Endothelial cell (in vitro differentiated cells): ENCODE measurements around the gene LMOD2. TPM values are rescaled to one million over a fixed set of nuclear protein-coding genes. Genes with fewer than 3 reads are reported as not detected.

ENCODE experiments used
- DNase-seq: peaks from one replicate; pipeline ENCODE4 v3.0.0; 2021; ENCODE audit warnings: low spot score
- H3K27ac Mint-ChIP-seq: one replicate; pipeline ENCODE4 v1.8.0; 2021; ENCODE audit warnings: mixed read lengths, inconsistent platforms; ENCODE audit not compliant: unreplicated experiment
- H3K27me3 Mint-ChIP-seq: one replicate; pipeline ENCODE4 v1.8.0; 2021; ENCODE audit warnings: mild to moderate bottlenecking, moderate library complexity, mixed read lengths, inconsistent platforms; ENCODE audit not compliant: unreplicated experiment
- H3K36me3 Mint-ChIP-seq: one replicate; pipeline ENCODE4 v1.8.0; 2021; ENCODE audit warnings: mild to moderate bottlenecking, low read depth, mixed read lengths, inconsistent platforms; ENCODE audit not compliant: unreplicated experiment
- H3K4me1 Mint-ChIP-seq: one replicate; pipeline ENCODE4 v1.8.0; 2021; ENCODE audit warnings: mild to moderate bottlenecking, mixed read lengths, inconsistent platforms; ENCODE audit not compliant: unreplicated experiment
- H3K4me3 Mint-ChIP-seq: one replicate; pipeline ENCODE4 v1.8.0; 2021; ENCODE audit warnings: mild to moderate bottlenecking, mixed read lengths, inconsistent platforms; ENCODE audit not compliant: unreplicated experiment
- H3K9me3 Mint-ChIP-seq: one replicate; pipeline ENCODE4 v1.8.0; 2021; ENCODE audit warnings: mixed read lengths, inconsistent platforms; ENCODE audit not compliant: unreplicated experiment
- total RNA-seq: library from RNA; stranded (reverse); fragmentation: NEBNext Ultra II Directional; extraction: Animal tissue kit (Norgen Biotek cat#: 25700); gene quantifications from one replicate; pipeline ENCODE4 v1.2.1, GENCODE V29; 2021; ENCODE audit not compliant: unreplicated experiment
- TF ChIP-seq, protein P1 (sequence below): fragments of 200-600 bp; sonication (generic); IDR thresholded peaks from one replicate; pipeline ENCODE4 v1.5.0; 2021; ENCODE audit warnings: antibody characterized with exemption; ENCODE audit not compliant: unreplicated experiment

The LMOD2 gene
- total RNA-seq, 1 donor from 2014 or later, result not detected

DNA sequence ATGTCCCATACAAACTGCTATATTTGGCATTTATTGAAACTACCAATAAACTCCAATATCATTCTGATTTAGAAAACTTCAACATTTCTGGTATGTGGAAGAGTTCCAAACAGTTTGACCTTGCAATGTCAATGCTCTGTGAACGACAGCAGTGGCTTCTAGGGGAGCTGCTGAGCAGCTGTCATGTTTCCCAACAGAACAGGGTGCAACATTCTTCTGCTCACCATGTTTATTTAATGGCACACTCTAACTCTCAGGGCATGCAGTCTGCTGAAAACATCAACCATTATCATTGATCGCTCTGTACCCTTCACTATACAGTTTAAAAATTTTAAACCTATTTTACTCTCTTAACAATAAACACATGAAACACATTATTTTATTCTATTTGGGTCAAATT is 25.9 kb downstream of the LMOD2 start:
- Mint-ChIP-seq H3K4me1 (peaks cover 5% of the 10 kb centered on the region), H3K27me3 (peaks cover 2% of the 10 kb centered on the region), H3K4me3 (no peak overlapping the region), H3K9me3 (no peaks in the 10 kb centered on the region), H3K27ac (no peak overlapping the region), H3K36me3 (peaks cover 11% of the 10 kb centered on the region)
- no peak for DNase-seq
- TF ChIP-seq, protein P1, sequence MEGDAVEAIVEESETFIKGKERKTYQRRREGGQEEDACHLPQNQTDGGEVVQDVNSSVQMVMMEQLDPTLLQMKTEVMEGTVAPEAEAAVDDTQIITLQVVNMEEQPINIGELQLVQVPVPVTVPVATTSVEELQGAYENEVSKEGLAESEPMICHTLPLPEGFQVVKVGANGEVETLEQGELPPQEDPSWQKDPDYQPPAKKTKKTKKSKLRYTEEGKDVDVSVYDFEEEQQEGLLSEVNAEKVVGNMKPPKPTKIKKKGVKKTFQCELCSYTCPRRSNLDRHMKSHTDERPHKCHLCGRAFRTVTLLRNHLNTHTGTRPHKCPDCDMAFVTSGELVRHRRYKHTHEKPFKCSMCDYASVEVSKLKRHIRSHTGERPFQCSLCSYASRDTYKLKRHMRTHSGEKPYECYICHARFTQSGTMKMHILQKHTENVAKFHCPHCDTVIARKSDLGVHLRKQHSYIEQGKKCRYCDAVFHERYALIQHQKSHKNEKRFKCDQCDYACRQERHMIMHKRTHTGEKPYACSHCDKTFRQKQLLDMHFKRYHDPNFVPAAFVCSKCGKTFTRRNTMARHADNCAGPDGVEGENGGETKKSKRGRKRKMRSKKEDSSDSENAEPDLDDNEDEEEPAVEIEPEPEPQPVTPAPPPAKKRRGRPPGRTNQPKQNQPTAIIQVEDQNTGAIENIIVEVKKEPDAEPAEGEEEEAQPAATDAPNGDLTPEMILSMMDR, result no peak

DNA sequence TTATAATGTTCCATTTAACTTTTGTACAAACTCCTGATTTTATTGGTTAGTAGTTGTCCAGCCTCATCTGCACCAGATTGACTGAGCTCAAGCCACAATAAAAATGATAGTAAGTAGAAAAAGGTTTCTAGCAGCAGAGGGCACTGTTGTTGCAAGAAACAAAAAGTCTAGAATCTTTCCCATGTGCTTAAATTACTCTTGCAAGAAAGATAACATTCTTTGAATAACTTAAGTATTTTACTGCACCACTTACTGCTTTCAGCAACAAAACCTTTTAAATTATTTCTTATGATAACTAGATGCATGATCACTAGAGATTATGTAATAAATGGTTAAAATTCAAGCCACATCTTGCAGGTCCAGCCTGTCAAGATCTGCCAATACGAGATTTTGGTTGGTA is 27.0 kb downstream of the LMOD2 start:
- H3K27me3 Mint-ChIP-seq, result peaks cover 2% of the 10 kb centered on the region
- peaks cover 5% of the 10 kb centered on the region for H3K4me1 Mint-ChIP-seq
- peak; percentile 15 for DNase-seq
- H3K36me3 Mint-ChIP-seq, result peaks cover 11% of the 10 kb centered on the region
- H3K9me3 Mint-ChIP-seq, result no peaks in the 10 kb centered on the region
- TF ChIP-seq, protein P1, result peak; percentile 68
- no peak overlapping the region for H3K4me3 Mint-ChIP-seq
- no peak overlapping the region for H3K27ac Mint-ChIP-seq

DNA sequence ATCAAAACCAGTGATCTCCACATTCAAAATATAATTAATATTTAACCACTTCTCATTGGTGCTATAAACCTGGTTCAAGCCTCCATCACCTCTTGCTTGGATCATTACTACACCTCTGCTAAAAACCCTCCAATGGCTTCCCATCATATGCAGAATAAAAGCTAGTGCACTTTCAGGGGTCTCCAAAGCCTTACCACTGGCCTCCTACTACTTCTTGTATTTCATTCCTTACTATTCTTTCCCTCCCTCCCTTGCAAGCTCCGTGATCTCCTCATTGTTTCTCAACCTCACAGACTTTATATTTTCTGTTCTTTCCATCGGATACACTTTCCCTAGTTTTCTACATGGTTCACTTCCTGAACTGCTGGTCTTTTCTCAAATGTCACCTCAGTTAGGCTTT is 31.5 kb downstream of the LMOD2 start:
- TF ChIP-seq, protein P1, result no peak

DNA sequence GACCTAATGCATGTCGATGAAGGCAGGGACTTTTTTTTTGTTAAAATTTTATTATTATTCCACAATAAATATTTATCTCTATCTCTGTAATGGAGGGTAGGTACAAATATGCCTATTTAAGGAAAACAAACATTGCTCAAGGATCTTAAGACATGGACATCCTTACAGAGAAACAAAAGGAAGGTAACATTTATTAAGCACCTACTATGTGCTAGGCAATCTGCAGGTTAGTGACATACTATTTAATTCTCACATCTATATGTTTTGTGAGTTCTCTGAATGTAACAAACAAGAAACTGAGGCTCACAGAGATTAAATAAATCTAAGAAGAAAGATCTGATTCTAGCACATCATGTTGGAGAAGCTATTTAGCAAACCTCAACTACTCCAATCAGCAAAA is 32.1 kb downstream of the LMOD2 start:
- Mint-ChIP-seq H3K36me3 (peaks cover 22% of the 10 kb centered on the region), H3K4me1 (peaks cover 9% of the 10 kb centered on the region), H3K27me3 (peaks cover 2% of the 10 kb centered on the region), H3K27ac (no peak overlapping the region), H3K9me3 (no peaks in the 10 kb centered on the region), H3K4me3 (no peak overlapping the region)
- TF ChIP-seq, protein P1, result no peak
- no peak for DNase-seq

More for the DNA sequence above, 31.5 kb downstream of the LMOD2 start:
- Mint-ChIP-seq H3K4me1 (peaks cover 9% of the 10 kb centered on the region), H3K27me3 (peaks cover 2% of the 10 kb centered on the region), H3K27ac (peak overlapping the region; percentile 1), H3K9me3 (no peaks in the 10 kb centered on the region), H3K36me3 (peaks cover 17% of the 10 kb centered on the region), H3K4me3 (no peak overlapping the region)
- no peak for DNase-seq

DNA sequence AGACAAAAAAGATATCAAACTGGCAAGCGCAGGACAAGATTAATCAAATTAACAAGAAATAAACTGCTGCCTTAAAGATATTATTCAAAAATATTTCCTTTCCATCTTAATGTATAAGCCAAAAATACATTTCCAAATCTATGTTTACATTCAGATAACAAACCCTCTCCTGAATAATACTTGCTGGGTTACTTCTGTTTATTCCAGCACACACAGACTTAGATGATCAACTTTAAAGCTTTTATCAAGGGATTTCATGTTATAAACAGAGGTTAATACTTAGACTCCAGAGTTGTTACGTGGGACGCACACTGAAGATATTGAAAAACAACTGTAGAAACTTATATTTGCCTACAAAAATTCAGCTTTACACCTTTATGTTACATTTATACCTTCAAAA is 33.6 kb downstream of the LMOD2 start:
- H3K27ac Mint-ChIP-seq, result no peak overlapping the region
- no peak for DNase-seq
- H3K4me3 Mint-ChIP-seq, result no peak overlapping the region
- H3K27me3 Mint-ChIP-seq, result peaks cover 2% of the 10 kb centered on the region
- TF ChIP-seq, protein P1, result no peak
- no peaks in the 10 kb centered on the region for H3K9me3 Mint-ChIP-seq
- peaks cover 22% of the 10 kb centered on the region for H3K36me3 Mint-ChIP-seq
- H3K4me1 Mint-ChIP-seq, result peaks cover 9% of the 10 kb centered on the region
